ENCODE data around the gene JARID2.

GRCh38 chr6:15326067-15326614 lies 80.3 kb downstream of the JARID2 start:
- TF ChIP-seq CTCF (conservative IDR thresholded peaks at IDR 0.05; ENCODE audit: low read length), result no peak
- no peak for TF ChIP-seq EZH2phosphoT487 (IDR thresholded peaks at IDR 0.05; ENCODE audit: borderline replicate concordance, low read depth, low read length)
